Activated T-helper 1 cell treated with anti-CD3 and anti-CD28 coated beads, Interleukin-12 subunit alpha, Interleukin-12 subunit beta, Interleukin-2, Interleukin-4 antibody, amounts not matched to agents 30 ng/mL and 10 ng/mL and 1 ng/mL, durations not matched to agents 14 hours and 24 hours and 36 hours (primary cell): ENCODE data around the gene G6PC3. TPM values are rescaled to one million over a fixed set of nuclear protein-coding genes. Genes with fewer than 3 reads are reported as not detected.

Experiments used
- DNase-seq: peaks from one replicate; pipeline ENCODE4 v3.0.0; 2021; ENCODE audit warnings: low spot score
- H3K27ac Mint-ChIP-seq: one replicate; pipeline ENCODE4 v1.8.0; 2021; ENCODE audit warnings: mild to moderate bottlenecking, mixed read lengths
- H3K27me3 Mint-ChIP-seq: one replicate; pipeline ENCODE4 v1.8.0; 2022; ENCODE audit warnings: mild to moderate bottlenecking, moderate library complexity, mixed read lengths; ENCODE audit not compliant: insufficient read depth
- H3K36me3 Mint-ChIP-seq: one replicate; pipeline ENCODE4 v1.8.0; 2021; ENCODE audit warnings: low read depth, mixed read lengths
- H3K4me1 Mint-ChIP-seq: one replicate; pipeline ENCODE4 v1.8.0; 2021; ENCODE audit warnings: low read depth, mixed read lengths
- H3K4me3 Mint-ChIP-seq: one replicate; pipeline ENCODE4 v1.8.0; 2021; ENCODE audit warnings: mild to moderate bottlenecking, moderate library complexity, mixed read lengths
- H3K9me3 Mint-ChIP-seq: one replicate; pipeline ENCODE4 v1.8.0; 2021; ENCODE audit warnings: mixed read lengths
- intact Hi-C: fragments of 100-400 bp; cut with micrococcal nuclease; formaldehyde crosslinking; loops from one replicate; pipeline ENCODE4 v1.15.1; 2024
- total RNA-seq: library from RNA; stranded (reverse); gene quantifications from 2 replicates; pipeline ENCODE4 v1.2.3, GENCODE V29; 2022

Gene G6PC3
- total RNA-seq, 1 donor from 2014 or later = 34.9 TPM

DNA sequence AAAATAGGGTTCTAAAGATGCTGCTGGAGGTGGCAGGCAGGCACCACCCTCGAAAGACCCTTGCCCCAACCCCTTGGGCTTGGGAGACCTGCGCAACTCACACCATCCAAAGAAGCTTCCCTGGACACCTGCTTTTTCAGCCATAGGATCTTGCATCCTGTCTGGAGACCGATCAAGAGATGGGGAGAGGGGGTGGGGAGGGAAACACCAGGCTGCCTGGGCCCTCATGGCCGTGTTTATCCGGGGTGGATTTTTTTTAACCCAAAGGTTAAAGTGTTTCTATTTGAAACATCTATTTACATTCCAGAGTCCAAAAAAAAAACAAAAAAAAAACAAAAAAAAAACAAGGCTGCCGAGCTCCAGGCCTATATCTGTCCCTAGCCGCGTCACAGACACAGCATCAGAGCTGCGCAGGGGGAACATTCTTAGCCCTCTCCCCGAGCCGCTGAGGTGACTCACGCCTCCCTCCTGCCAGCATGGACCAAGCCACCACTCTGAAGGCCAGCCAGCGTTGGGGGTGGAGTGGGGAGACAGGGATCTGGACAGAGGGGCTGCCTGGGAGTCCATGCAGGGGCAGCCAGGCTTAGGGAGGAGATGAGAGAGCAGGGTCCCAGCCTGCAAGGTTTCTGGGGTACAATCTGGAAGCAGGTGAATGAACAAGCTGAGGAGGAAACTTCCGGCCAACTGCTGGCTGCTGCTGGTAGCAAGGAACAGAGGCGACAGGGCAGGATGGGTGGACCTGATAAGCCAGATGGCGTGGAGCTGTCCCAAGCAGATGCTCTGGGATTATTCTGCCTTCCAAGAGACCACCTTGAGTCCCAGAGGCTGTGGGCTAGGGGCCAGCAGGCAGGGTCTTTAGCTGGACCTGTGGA lies 38.1 kb downstream of the G6PC3 start:
- Mint-ChIP-seq H3K4me1 (peaks cover 5% of the 10 kb centered on the region), H3K27me3 (peaks cover 3% of the 10 kb centered on the region), H3K27ac (no peak overlapping the region), H3K4me3 (no peak overlapping the region), H3K9me3 (no peaks in the 10 kb centered on the region), H3K36me3 (no peaks in the 10 kb centered on the region)
- no peak for DNase-seq
- intact Hi-C loops = loop anchor here (5.0 kb wide), 1 partner anchor 764 kb away; no protein-coding TSS in a partner anchor

DNA sequence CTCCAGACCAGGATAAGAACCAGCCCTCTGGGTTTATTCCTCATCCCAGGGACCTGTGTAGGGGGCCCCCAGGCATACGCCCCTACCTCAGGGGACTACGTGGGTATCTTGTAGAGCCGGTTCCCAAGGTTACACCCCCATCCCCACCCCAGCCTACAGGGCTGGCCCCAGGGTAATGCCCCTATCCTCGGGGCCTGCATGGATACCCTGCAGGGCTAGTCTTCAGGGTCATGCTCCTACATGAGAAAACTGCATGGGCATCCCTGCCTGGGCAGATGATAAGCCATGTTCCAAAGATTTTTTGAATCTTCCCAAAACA lies 38.7 kb downstream of the G6PC3 start:
- Mint-ChIP-seq H3K9me3 (no peaks in the 10 kb centered on the region), H3K4me3 (no peak overlapping the region), H3K4me1 (peaks cover 5% of the 10 kb centered on the region), H3K27ac (no peak overlapping the region), H3K27me3 (peaks cover 3% of the 10 kb centered on the region), H3K36me3 (no peaks in the 10 kb centered on the region)
- DNase-seq = no peak
- intact Hi-C loops = loop anchor here (5.0 kb wide), 1 partner anchor 763 kb away; no protein-coding TSS in a partner anchor

DNA sequence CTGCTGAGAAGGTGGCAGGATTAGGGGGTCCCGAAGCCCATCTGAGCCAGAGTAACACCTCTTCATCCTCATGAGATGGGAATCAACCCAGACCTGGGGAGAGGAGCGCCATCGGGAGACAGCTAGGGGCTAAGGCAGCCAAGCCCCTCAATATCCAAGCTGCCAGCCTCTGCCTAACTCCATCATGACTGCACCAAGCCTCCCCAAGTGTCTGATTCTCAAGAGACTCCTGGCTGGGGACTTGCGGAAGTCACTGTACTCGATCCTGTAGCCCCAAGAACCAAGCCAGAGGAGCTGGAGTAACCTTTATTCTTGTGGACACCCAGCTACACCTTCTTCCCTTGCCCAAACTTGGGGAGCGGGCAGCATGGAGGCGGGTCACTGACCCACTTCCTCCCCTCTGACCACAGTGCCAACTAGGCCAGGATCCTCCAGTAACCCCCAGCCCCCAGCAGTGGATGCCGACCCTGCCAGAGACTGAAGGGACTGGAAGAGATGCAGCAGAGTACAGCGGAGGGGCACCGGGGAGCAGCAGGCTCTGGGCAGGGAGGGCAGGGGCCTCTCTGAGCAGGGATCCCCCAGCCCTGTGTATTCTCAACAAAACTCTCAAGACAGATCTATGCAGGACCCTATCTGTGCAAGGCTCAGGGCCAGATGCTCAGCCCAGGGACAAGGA lies 39.6 kb downstream of the G6PC3 start:
- Mint-ChIP-seq H3K4me1 (peaks cover 5% of the 10 kb centered on the region), H3K27me3 (peaks cover 3% of the 10 kb centered on the region), H3K27ac (no peak overlapping the region), H3K36me3 (no peaks in the 10 kb centered on the region), H3K4me3 (no peak overlapping the region), H3K9me3 (no peaks in the 10 kb centered on the region)
- intact Hi-C loops = no loop called here
- DNase-seq = no peak

DNA sequence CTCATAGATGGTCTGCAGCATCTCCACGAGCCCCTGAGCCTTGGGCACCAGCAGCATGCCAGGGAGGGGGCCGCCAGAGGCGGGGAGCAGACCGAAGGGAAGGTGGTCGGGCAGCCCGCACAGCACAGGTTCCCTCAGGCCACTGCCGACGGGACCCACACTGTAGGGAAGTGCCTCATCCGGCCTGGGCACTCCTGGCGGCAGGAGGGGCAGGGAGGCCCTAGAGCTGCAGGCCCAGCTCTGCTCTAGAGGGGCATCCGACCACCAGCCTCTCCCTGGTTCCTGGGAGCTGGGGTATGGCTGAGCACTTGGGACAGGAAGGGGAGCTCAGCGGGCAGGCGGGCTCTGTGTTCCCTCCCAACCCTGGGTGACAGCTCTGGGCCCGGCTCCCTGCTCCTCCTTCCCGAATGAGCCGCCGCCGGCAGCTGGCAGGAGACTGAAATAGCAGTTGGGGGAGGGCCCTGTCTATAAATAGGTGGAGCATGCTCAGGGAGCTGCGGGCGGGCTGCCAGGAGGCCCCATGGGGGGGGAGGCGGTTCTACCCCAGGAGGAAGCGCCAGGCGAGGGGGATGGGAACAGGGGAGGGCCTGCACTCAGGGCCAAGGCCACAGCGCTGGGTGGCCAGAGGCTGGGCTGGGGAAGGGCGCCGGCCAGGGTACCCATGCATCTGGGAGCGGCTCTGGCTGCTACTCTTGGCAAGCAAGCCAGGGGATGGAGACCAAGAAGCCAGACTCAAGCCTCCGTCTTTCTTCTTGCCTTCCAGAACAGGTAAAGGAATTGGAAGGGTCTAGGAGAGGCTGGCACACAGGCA lies 40.5 kb downstream of the G6PC3 start:
- Mint-ChIP-seq H3K27me3 (peaks cover 3% of the 10 kb centered on the region), H3K4me3 (no peak overlapping the region), H3K27ac (no peak overlapping the region), H3K4me1 (peaks cover 5% of the 10 kb centered on the region), H3K36me3 (no peaks in the 10 kb centered on the region), H3K9me3 (no peaks in the 10 kb centered on the region)
- intact Hi-C loops = no loop called here
- DNase-seq = peak; percentile 25

DNA sequence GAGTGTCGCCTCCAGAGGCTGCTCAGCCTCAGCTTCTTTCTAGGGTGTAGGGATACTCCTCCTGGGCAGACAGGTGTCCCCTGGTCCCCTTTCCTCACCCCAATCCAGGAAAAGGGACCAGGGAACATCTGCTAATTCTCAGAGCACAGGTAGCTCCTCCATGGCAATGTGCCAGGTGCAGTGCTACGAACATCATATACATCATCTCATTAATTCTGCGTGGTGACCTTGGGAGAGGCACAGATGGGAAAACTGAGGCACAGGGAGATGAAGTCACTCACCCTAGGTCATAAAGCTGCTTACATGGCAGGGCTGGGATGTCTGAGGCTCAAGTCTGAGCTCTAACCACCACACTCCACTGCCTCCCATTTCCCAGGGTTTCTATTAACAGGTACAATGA lies 41.2 kb downstream of the G6PC3 start:
- Mint-ChIP-seq H3K4me3 (no peak overlapping the region), H3K9me3 (no peaks in the 10 kb centered on the region), H3K27ac (no peak overlapping the region), H3K4me1 (peaks cover 5% of the 10 kb centered on the region), H3K27me3 (peaks cover 3% of the 10 kb centered on the region), H3K36me3 (no peaks in the 10 kb centered on the region)
- intact Hi-C loops = no loop called here
- DNase-seq = no peak

DNA sequence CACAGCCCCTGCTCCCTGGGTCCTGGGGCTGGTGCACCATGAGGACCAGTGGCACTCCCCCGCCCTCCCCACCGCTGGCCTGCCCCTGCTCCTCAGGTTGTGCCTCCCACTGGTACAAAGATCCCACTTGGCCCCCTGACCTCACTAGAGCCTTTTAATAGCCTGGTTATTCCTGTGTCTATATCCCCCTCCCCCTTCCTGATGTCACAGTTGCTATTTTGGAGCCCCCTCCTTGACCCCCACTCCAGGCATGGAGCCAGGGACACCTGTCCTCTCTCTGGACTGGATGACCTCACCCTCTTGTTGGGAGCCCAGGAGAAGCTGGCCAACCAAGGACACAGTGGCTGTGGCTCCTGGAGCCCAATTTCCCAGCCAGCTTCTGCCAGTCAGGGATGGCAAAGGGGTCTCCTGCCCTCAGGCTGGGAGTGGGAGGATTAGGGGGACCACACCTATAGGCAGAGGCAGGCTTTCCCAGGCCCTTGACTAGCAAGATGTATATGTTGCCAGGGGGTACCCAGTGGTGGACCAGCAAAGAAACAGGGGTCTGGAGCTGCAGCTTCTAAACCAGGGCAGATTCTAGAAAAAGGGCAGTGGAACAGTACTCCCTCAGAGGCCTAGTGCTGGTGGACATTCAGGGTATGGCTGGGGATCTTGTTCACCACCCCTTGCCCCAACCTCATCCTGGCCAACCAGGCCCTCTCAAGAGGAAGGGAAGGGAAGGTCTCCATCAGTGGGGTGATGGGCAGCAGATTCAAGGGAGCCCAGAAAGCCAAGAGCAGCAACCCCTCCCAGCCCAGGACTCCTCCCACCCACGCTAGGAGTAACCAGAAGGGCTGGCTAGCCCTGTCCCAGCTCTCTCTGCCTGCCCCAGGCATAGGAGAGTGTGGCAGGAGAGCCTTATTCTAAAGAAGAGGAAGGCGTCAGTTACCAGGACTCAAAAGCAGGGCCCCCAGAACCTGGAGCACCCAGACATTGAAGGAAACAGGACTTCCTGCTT lies 42.0 kb downstream of the G6PC3 start:
- no peak overlapping the region for H3K4me3 Mint-ChIP-seq
- H3K27me3 Mint-ChIP-seq = peaks cover 3% of the 10 kb centered on the region
- H3K9me3 Mint-ChIP-seq = no peaks in the 10 kb centered on the region
- H3K36me3 Mint-ChIP-seq = no peaks in the 10 kb centered on the region
- intact Hi-C loops = no loop called here
- peaks cover 5% of the 10 kb centered on the region for H3K4me1 Mint-ChIP-seq
- H3K27ac Mint-ChIP-seq = no peak overlapping the region
- no peak for DNase-seq

DNA sequence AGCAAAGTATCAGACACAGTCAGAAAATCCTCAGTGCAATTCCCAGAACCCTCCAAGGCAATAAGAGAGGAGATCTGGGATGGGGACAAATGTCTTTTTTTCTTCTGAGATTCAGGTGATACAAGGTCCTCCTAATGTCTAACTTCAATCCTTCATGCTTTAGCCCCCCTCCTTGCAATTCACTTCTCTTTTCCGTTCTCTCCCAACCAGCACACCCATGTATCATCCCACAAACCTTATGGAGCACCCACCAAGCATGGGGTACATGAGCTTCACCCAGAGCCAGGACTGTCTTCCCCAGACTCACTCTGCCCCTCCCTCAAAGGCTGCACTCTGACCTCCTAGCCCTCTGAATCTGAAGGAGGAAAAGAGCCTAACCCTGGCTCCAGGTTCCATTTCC lies 42.8 kb downstream of the G6PC3 start:
- Mint-ChIP-seq H3K4me1 (peaks cover 5% of the 10 kb centered on the region), H3K9me3 (no peaks in the 10 kb centered on the region), H3K27ac (no peak overlapping the region), H3K36me3 (no peaks in the 10 kb centered on the region), H3K4me3 (no peak overlapping the region), H3K27me3 (peaks cover 3% of the 10 kb centered on the region)
- intact Hi-C loops = no loop called here
- DNase-seq = no peak

DNA sequence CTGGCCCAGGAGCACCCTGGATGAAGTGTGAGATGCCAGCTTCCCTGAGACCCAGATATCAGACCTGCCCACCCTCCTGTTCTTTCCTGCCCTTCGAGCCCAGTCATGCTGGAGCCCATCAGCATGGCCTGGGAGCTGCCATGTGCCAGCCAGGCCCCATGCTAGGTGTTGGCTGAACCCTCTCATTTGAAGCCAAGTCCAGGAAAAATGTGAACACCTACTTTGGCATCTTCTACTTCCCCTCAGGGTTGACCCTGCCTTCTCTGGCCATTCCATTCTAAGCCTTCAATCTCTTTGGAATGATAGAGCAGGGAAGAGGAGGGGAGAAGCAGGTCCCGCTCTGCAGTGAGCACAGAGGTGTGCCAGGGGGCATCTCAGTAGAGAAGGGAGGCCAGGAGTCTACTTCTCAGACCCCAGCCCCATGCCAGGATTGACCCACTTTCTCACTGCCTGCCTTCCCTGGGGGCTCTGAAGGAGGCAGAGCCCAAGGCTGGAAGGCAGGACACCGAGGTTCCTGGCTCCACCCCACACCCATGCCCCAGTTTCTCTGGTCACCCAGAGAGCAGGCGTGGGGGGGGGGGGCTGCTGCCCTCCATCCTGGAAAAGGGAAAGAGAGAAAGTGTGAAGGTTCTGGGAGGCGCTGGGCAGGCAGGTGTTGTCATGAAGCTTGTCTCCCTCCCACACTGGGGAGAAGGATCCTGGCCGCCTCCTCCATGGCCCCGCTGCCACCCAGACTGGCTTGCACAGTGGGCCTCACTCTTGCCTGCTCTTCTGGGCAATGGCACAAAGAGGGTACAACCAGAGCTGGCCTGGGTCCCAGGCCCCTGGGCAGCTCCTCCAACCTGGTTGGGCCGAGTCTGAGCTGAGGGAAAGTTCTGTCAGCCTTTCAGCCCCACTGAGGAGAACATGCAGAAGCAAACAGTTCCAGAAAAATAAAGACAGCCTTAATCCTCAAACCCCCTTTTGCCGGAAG lies 43.6 kb downstream of the G6PC3 start:
- no peak for DNase-seq
- intact Hi-C loops = no loop called here
- no peak overlapping the region for H3K4me3 Mint-ChIP-seq
- H3K27ac Mint-ChIP-seq = no peak overlapping the region
- H3K27me3 Mint-ChIP-seq = peaks cover 3% of the 10 kb centered on the region
- H3K4me1 Mint-ChIP-seq = peaks cover 5% of the 10 kb centered on the region
- no peaks in the 10 kb centered on the region for H3K9me3 Mint-ChIP-seq
- H3K36me3 Mint-ChIP-seq = no peaks in the 10 kb centered on the region

DNA sequence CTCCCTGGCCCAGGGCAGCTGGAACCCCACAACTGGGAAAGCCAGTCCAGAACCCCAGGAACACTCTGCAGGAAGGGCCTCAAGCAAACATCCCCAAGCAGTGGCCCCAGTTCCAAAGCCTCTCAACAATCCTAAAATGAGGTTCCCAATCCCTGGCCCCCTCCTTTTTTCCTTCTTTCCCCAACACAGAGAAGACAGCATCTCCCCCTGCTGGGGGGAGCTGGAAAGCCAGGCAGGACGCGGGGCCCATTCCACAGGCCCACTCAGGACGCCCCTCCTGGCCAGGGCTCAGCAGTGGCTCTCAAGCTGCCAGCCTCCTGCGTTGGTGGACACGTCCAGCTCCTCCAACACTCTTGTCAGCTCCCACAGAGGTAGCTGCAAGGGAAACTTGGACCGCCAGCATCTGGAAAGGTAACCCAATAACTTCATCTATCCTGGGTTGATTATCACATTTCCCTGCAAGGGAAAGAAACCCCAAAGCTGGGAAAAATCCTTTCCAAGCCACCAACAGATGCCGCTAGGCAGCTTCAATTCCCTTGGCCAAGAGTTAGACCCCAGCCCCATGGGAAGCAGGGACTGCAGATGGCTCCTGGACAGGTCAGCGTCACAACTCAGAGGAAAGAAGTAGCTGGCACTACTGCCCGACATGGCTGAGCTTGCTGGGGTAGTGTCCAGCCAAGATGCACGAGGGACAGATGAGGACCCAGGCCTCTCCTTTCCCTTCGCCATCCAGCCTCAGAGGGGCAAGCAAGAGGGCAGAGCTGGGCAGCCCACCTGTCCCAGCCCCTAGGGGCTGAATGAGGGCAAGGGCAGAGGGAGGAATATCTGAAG lies 45.3 kb downstream of the G6PC3 start:
- no peak for DNase-seq
- peaks cover 5% of the 10 kb centered on the region for H3K4me1 Mint-ChIP-seq
- no peaks in the 10 kb centered on the region for H3K9me3 Mint-ChIP-seq
- H3K4me3 Mint-ChIP-seq = no peak overlapping the region
- intact Hi-C loops = no loop called here
- no peaks in the 10 kb centered on the region for H3K36me3 Mint-ChIP-seq
- H3K27ac Mint-ChIP-seq = no peak overlapping the region
- H3K27me3 Mint-ChIP-seq = peaks cover 4% of the 10 kb centered on the region

DNA sequence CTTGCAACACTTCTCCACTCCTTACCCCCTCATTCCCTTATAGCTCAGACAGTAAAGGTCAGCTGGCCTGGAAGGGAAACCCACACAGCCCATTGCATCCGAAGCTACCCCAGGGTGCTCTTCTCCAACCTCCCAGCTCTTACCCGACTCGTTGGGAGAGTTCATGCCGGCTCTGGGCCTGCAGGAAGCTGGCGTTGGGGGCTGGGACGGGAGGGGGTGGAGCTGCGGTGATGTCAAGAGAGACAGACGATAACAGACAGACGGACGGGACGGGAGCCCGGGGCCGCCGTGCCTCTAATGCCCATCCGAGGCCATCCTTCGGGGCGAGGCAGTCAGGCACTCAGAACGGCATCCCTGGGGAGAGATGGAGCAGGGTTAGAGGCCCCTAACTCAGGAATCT lies 46.8 kb downstream of the G6PC3 start:
- no peak for DNase-seq
- H3K4me3 Mint-ChIP-seq = no peak overlapping the region
- H3K4me1 Mint-ChIP-seq = peaks cover 16% of the 10 kb centered on the region
- no peak overlapping the region for H3K27ac Mint-ChIP-seq
- intact Hi-C loops = no loop called here
- no peaks in the 10 kb centered on the region for H3K36me3 Mint-ChIP-seq
- peaks cover 6% of the 10 kb centered on the region for H3K27me3 Mint-ChIP-seq
- H3K9me3 Mint-ChIP-seq = no peaks in the 10 kb centered on the region
